HepG2 (cell line): Measurements from ENCODE around the gene MB21D2. TPM values are rescaled to one million over a fixed set of nuclear protein-coding genes. Genes with fewer than 3 reads are reported as not detected.

ENCODE experiments used
- BRD4 ChIP-seq: sonication (generic); formaldehyde crosslinking; IDR thresholded peaks from 2 replicates; pipeline ENCODE4 v1.4.0; 2020; ENCODE audit warnings: missing genetic modification reagents
- DMAP1 ChIP-seq: IDR thresholded peaks from 2 replicates; pipeline ENCODE4 v1.6.1; 2016
- EEA1 ChIP-seq: sonication (generic); formaldehyde crosslinking; IDR thresholded peaks from 2 replicates; pipeline ENCODE4 v1.5.1; 2020; ENCODE audit warnings: mild to moderate bottlenecking, missing genetic modification reagents, borderline replicate concordance
- HMG20A ChIP-seq: IDR thresholded peaks from 2 replicates; pipeline ENCODE4 v1.6.1; 2016; ENCODE audit warnings: borderline replicate concordance
- MED13 ChIP-seq: sonication (generic); formaldehyde crosslinking; IDR thresholded peaks from 2 replicates; pipeline ENCODE4 v1.5.0; 2020; ENCODE audit warnings: missing genetic modification reagents
- MTF2 ChIP-seq: sonication (generic); formaldehyde crosslinking; IDR thresholded peaks from 2 replicates; pipeline ENCODE4 v1.5.0; 2020; ENCODE audit warnings: missing genetic modification reagents, borderline replicate concordance
- NBN ChIP-seq: fragments of 450-650 bp; conservative IDR thresholded peaks from 2 replicates; pipeline ENCODE4 v1.6.1; 2017
- PRMT3 ChIP-seq: sonication (generic); formaldehyde crosslinking; IDR thresholded peaks from 2 replicates; pipeline ENCODE4 v1.8.1; 2022; ENCODE audit warnings: low read depth, mild to moderate bottlenecking, moderate library complexity, missing genetic modification reagents, borderline replicate concordance
- RBM22 ChIP-seq: fragments of 200-400 bp; formaldehyde crosslinking; optimal IDR thresholded peaks from 2 replicates; pipeline ENCODE3; 2017; ENCODE audit warnings: mild to moderate bottlenecking, low read length, moderate library complexity
- SAP130 ChIP-seq: IDR thresholded peaks from 2 replicates; pipeline ENCODE4 v1.6.1; 2016; ENCODE audit warnings: low read depth
- SOX5 ChIP-seq: IDR thresholded peaks from 2 replicates; pipeline ENCODE4 v1.6.1; 2016; ENCODE audit warnings: borderline replicate concordance
- SRSF4 ChIP-seq: fragments of 200-400 bp; formaldehyde crosslinking; IDR thresholded peaks from one replicate; pipeline ENCODE4 v1.6.1; 2018; ENCODE audit warnings: mild to moderate bottlenecking, low read depth, low read length, moderate library complexity; ENCODE audit not compliant: poor library complexity, severe bottlenecking
- ZKSCAN8 ChIP-seq: IDR thresholded peaks from 2 replicates; pipeline ENCODE4 v1.6.1; 2016; ENCODE audit warnings: borderline replicate concordance, missing genetic modification reagents, missing compliant biosample characterization
- ZNF530 ChIP-seq: sonication (generic); formaldehyde crosslinking; IDR thresholded peaks from 2 replicates; pipeline ENCODE4 v1.5.0; 2020; ENCODE audit warnings: low read depth, mild to moderate bottlenecking, missing genetic modification reagents
- ZNF703 ChIP-seq: sonication (generic); formaldehyde crosslinking; IDR thresholded peaks from 2 replicates; pipeline ENCODE4 v1.5.1; 2020; ENCODE audit warnings: missing genetic modification reagents, mild to moderate bottlenecking, moderate library complexity, borderline replicate concordance
- polyA plus RNA-seq, 8 experiments: library from polyadenylated mRNA; depleted of rRNA in 3 of 8; stranded (reverse) in 7 of 8; unstranded in 1 of 8; fragments of >200 nt; fragmentation: Illumina TruSeq in 4 of 8; extraction: Trizol in 4 of 8; gene quantifications; 2 replicates each; pipeline versions ENCODE4 v1.2.1 to v1.2.3, GENCODE V29; 2011 to 2016; ENCODE audit warnings: low read depth in 4 of 8, missing spikeins in 1 of 8, mixed read lengths in 1 of 8; ENCODE audit not compliant: insufficient read depth in 1 of 8
- total RNA-seq, 5 experiments: library from RNA; depleted of rRNA; stranded (reverse); fragments of >200 nt; fragmentation: Illumina TruSeq; extraction: Trizol; gene quantifications; 2 replicates each; pipeline ENCODE4 v1.2.3, GENCODE V29; 2016; ENCODE audit warnings: low read depth in 1 of 5
- TF ChIP-seq, protein P1 (sequence below): sonication (generic); formaldehyde crosslinking; IDR thresholded peaks from 2 replicates; pipeline ENCODE4 v1.4.0; 2020; ENCODE audit warnings: mild to moderate bottlenecking, missing genetic modification reagents
- TF ChIP-seq, protein P2 (sequence below): sonication (generic); formaldehyde crosslinking; IDR thresholded peaks from 2 replicates; pipeline ENCODE4 v1.8.1; 2023; ENCODE audit warnings: mild to moderate bottlenecking, moderate library complexity, missing genetic modification reagents
- TF ChIP-seq, protein P3 (sequence below): sonication (generic); formaldehyde crosslinking; IDR thresholded peaks from 2 replicates; pipeline ENCODE4 v1.8.0; 2022; ENCODE audit warnings: missing genetic modification reagents, mild to moderate bottlenecking, moderate library complexity, borderline replicate concordance
- TF ChIP-seq, protein P4 (sequence below): sonication (generic); formaldehyde crosslinking; IDR thresholded peaks from 2 replicates; pipeline ENCODE4 v1.8.1; 2022; ENCODE audit warnings: low read depth, mild to moderate bottlenecking, missing genetic modification reagents
- TF ChIP-seq, protein P5 (sequence below): sonication (generic); formaldehyde crosslinking; IDR thresholded peaks from 2 replicates; pipeline ENCODE4 v1.4.0; 2020; ENCODE audit warnings: missing genetic modification reagents, borderline replicate concordance

The MB21D2 gene
- total and polyA plus RNA-seq, 2 of the 13 experiments (the other 11 are each of a cell fraction or from before 2014, with no cell fraction given), result 0.90 to 1.6 TPM

DNA sequence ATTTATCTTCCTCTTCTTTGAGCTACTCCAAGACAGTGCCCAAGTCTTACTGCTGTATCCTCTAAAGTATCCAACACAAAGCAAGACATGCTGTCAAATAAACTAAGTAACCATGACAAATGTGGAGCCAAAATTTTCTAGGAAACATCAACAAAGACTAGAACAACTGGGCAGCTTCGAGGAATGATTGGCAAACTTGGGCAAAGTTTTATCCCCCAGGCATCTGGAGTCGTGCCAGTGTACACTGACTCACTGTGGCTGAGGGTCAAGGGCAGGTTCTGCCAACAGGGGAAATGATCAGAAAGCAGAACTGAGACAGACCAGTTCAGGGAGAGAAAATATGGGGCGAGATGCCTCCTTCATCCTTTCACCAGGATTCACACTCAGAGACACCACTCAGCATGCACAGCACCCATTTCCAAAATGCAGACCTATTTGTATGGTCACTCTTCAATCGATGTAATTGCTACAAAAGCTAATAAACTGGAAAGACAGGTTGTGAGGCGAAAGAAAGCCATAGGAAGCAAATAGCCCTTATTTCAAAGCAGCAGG, 65.8 kb downstream of the MB21D2 start (continued):
- TF ChIP-seq, protein P1, sequence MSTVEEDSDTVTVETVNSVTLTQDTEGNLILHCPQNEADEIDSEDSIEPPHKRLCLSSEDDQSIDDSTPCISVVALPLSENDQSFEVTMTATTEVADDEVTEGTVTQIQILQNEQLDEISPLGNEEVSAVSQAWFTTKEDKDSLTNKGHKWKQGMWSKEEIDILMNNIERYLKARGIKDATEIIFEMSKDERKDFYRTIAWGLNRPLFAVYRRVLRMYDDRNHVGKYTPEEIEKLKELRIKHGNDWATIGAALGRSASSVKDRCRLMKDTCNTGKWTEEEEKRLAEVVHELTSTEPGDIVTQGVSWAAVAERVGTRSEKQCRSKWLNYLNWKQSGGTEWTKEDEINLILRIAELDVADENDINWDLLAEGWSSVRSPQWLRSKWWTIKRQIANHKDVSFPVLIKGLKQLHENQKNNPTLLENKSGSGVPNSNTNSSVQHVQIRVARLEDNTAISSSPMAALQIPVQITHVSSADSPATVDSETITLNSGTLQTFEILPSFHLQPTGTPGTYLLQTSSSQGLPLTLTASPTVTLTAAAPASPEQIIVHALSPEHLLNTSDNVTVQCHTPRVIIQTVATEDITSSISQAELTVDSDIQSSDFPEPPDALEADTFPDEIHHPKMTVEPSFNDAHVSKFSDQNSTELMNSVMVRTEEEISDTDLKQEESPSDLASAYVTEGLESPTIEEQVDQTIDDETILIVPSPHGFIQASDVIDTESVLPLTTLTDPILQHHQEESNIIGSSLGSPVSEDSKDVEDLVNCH (CRISPR knock-in tag), result no peak
- TF ChIP-seq HMG20A (peak; percentile 96), DMAP1 (CRISPR knock-in tag) (no peak), NBN (no peak), ZNF703 (no peak), ZKSCAN8 (CRISPR knock-in tag) (no peak), BRD4 (CRISPR knock-in tag) (no peak), EEA1 (CRISPR knock-in tag) (no peak), MED13 (CRISPR knock-in tag) (no peak), SAP130 (CRISPR knock-in tag) (peak; percentile 64), PRMT3 (CRISPR knock-in tag) (no peak), SOX5 (peak; percentile 71; the same call in 1 of the 2 replicates), SRSF4 (no peak), RBM22 (no peak), ZNF530 (CRISPR knock-in tag) (no peak), MTF2 (CRISPR knock-in tag) (no peak)
- TF ChIP-seq, protein P2, sequence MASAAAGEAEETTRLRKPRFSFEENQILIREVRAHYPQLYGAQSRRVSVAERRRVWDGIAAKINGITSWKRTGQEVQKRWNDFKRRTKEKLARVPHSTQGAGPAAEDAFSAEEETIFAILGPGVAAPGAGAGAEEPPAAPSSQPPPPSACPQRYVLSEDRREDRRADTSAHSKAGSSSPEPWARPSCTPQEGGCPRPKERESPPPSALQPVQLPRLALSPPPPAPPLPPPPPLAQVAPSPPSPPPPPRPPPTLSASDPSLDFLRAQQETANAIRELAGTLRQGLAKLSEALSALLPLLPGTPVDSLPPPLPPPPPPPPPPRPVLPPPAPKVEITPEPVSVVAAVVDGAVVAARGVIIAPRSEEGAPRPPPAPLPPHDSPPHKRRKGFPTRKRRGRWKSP, result no peak
- TF ChIP-seq, protein P3, sequence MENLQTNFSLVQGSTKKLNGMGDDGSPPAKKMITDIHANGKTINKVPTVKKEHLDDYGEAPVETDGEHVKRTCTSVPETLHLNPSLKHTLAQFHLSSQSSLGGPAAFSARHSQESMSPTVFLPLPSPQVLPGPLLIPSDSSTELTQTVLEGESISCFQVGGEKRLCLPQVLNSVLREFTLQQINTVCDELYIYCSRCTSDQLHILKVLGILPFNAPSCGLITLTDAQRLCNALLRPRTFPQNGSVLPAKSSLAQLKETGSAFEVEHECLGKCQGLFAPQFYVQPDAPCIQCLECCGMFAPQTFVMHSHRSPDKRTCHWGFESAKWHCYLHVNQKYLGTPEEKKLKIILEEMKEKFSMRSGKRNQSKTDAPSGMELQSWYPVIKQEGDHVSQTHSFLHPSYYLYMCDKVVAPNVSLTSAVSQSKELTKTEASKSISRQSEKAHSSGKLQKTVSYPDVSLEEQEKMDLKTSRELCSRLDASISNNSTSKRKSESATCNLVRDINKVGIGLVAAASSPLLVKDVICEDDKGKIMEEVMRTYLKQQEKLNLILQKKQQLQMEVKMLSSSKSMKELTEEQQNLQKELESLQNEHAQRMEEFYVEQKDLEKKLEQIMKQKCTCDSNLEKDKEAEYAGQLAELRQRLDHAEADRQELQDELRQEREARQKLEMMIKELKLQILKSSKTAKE, result peak; percentile 96
- TF ChIP-seq, protein P4, sequence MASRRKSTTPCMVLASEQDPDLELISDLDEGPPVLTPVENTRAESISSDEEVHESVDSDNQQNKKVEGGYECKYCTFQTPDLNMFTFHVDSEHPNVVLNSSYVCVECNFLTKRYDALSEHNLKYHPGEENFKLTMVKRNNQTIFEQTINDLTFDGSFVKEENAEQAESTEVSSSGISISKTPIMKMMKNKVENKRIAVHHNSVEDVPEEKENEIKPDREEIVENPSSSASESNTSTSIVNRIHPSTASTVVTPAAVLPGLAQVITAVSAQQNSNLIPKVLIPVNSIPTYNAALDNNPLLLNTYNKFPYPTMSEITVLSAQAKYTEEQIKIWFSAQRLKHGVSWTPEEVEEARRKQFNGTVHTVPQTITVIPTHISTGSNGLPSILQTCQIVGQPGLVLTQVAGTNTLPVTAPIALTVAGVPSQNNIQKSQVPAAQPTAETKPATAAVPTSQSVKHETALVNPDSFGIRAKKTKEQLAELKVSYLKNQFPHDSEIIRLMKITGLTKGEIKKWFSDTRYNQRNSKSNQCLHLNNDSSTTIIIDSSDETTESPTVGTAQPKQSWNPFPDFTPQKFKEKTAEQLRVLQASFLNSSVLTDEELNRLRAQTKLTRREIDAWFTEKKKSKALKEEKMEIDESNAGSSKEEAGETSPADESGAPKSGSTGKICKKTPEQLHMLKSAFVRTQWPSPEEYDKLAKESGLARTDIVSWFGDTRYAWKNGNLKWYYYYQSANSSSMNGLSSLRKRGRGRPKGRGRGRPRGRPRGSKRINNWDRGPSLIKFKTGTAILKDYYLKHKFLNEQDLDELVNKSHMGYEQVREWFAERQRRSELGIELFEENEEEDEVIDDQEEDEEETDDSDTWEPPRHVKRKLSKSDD, result peak; percentile 47; the same call in 1 of the 2 replicates
- TF ChIP-seq, protein P5, sequence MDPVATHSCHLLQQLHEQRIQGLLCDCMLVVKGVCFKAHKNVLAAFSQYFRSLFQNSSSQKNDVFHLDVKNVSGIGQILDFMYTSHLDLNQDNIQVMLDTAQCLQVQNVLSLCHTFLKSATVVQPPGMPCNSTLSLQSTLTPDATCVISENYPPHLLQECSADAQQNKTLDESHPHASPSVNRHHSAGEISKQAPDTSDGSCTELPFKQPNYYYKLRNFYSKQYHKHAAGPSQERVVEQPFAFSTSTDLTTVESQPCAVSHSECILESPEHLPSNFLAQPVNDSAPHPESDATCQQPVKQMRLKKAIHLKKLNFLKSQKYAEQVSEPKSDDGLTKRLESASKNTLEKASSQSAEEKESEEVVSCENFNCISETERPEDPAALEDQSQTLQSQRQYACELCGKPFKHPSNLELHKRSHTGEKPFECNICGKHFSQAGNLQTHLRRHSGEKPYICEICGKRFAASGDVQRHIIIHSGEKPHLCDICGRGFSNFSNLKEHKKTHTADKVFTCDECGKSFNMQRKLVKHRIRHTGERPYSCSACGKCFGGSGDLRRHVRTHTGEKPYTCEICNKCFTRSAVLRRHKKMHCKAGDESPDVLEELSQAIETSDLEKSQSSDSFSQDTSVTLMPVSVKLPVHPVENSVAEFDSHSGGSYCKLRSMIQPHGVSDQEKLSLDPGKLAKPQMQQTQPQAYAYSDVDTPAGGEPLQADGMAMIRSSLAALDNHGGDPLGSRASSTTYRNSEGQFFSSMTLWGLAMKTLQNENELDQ (CRISPR knock-in tag), result no peak
